Psoas muscle (tissue), 8 donors: ENCODE data around the gene ORMDL1. TPM values are rescaled to one million over a fixed set of nuclear protein-coding genes. Genes with fewer than 3 reads are reported as not detected.

ENCODE experiments used
- ATAC-seq, 4 donors: fragments of 200-7000 bp; cut with Tn5 transposase; one replicate each; pipeline ENCODE4 v1.9.1; 2020; ENCODE audit warnings: moderate library complexity in 3 of 4, mild to moderate bottlenecking in 2 of 4
- DNase-seq, 2 donors: peaks; one replicate each; pipeline ENCODE4 v3.0.0-alpha.2; 2020
- H3K27ac ChIP-seq: fragments of 200-600 bp; one replicate; pipeline ENCODE4 v1.8.0; 2022
- H3K27me3 ChIP-seq, 3 donors: fragments of 200-600 bp in 1 of 3; one replicate each; pipeline versions ENCODE4 v1.6.1 to v1.8.0; 2013 to 2022; ENCODE audit warnings: low read length in 2 of 3, mild to moderate bottlenecking in 2 of 3, moderate library complexity in 1 of 3; ENCODE audit not compliant: insufficient read depth in 3 of 3
- H3K36me3 ChIP-seq, 2 donors: fragments of 200-600 bp in 1 of 2; one replicate each; pipeline versions ENCODE4 v1.6.1 to v1.8.0; 2013 to 2022; ENCODE audit warnings: low read depth in 1 of 2, mild to moderate bottlenecking in 1 of 2, moderate library complexity in 1 of 2; ENCODE audit not compliant: insufficient read depth in 1 of 2
- H3K4me1 ChIP-seq: fragments of 200-600 bp; one replicate; pipeline ENCODE4 v1.8.0; 2022
- H3K4me3 ChIP-seq: fragments of 200-600 bp; one replicate; pipeline ENCODE4 v1.8.0; 2022; ENCODE audit warnings: mild to moderate bottlenecking
- H3K9me3 ChIP-seq: fragments of 200-600 bp; one replicate; pipeline ENCODE4 v1.8.0; 2022
- CTCF ChIP-seq: fragments of 200-600 bp; IDR thresholded peaks from one replicate; pipeline ENCODE4 v1.8.0; 2022; ENCODE audit warnings: antibody characterized with exemption
- WGBS, 3 donors: extraction: QIAGEN DNeasy Blood & Tissue Kit; methylation state at CpG; one replicate each; pipeline versions ENCODE4 v1.1.6 to v1.1.7; 2013; 5-methylcytosine and 5-hydroxymethylcytosine counted together
- intact Hi-C, 2 donors: fragments of 100-400 bp; cut with DNase I; formaldehyde crosslinking; loops; one replicate each; pipeline versions ENCODE4 v1.11.0 to v1.14.2; 2022
- polyA plus RNA-seq, 3 donors: library from polyadenylated mRNA; stranded (reverse); fragments of 200-250 nt; gene quantifications; one replicate each; pipeline ENCODE4 v1.2.3, GENCODE V29; 2013
- total RNA-seq, 4 donors: library from RNA; stranded (reverse); fragmentation: NEBNext Ultra II Directional in 2 of 4; extraction: Animal tissue kit (Norgen Biotek cat#: 25700) in 2 of 4; gene quantifications; one replicate each; pipeline versions ENCODE4 v1.2.1 to v1.2.4, GENCODE V29; 2021 to 2023
- donor health status: healthy with polysubstance abuse.
- donor health status: DM: no; HTN: no; CAD: no; lungs with moderate emphysema.
- donor health status: Bipolar disorder and iron deficiency.
- donor health status: healthy.
- donor health status: DM: yes; HTN: yes; CAD: no.
- donor health status: DM: no; HTN: no; CAD: no.
- donor health status: DM: no; HTN: no; CAD: no.
- donor health status: DM: yes; HTN: yes; CAD: no.

Gene ORMDL1
- total and polyA plus RNA-seq, 7 donors: 18.7 to 54.5 (median 22.2) TPM

- Histone ChIP-seq H3K9me3 (no peaks in the 10 kb centered on the region), H3K27me3 (no peaks in the 10 kb centered on the region), H3K4me3 (no peak overlapping the region), H3K27ac (peak overlapping the region; percentile 2), H3K4me1 (peaks cover 28% of the 10 kb centered on the region), H3K36me3 (peaks cover 2 to 39% of the 10 kb centered on the region in 2 donors)
- TF ChIP-seq CTCF: peak; percentile 55
- 56 to 74% (median 71%) methylated on average over 4 of the region's 4 CpGs for WGBS, 3 donors
- intact Hi-C loops: loop anchor here (5.0 kb wide), 2 partner anchors 269 to 274 kb away; no protein-coding TSS in a partner anchor
- ATAC-seq: peak in 3 of 4 donors; percentile 60 to 87 (median 73)
- DNase-seq: no peak
Measured at GRCh38 chr2:189798312-189799029, 14.3 kb upstream of the ORMDL1 start.

- peaks cover 2 to 44% of the 10 kb centered on the region in 2 donors for H3K36me3 ChIP-seq
- no peaks in the 10 kb centered on the region for H3K9me3 ChIP-seq
- 89 to 91% (median 89%) methylated on average over 6 of the region's 6 CpGs for WGBS, 3 donors
- peak overlapping the region; percentile 2 for H3K27ac ChIP-seq
- peaks cover 28% of the 10 kb centered on the region for H3K4me1 ChIP-seq
- ATAC-seq (peak in 1 of 4 donors; percentile 31), DNase-seq (no peak)
- H3K4me3 ChIP-seq: no peak overlapping the region
- TF ChIP-seq CTCF: no peak
- H3K27me3 ChIP-seq: no peaks in the 10 kb centered on the region
- intact Hi-C loops: loop anchor here (5.0 kb wide), 2 partner anchors 269 to 274 kb away; no protein-coding TSS in a partner anchor
Measured at GRCh38 chr2:189797902-189798301, 13.8 kb upstream of the ORMDL1 start.

- no peaks in the 10 kb centered on the region for H3K9me3 ChIP-seq
- ATAC-seq: no peak
- no peak for DNase-seq
- 95 to 96% (median 95%) methylated on average over 1 of the region's 1 CpG for WGBS, 3 donors
- H3K27me3 ChIP-seq: no peaks in the 10 kb centered on the region
- H3K4me3 ChIP-seq: no peak overlapping the region
- no peak for TF ChIP-seq CTCF
- no peak overlapping the region for H3K27ac ChIP-seq
- H3K4me1 ChIP-seq: peaks cover 19% of the 10 kb centered on the region
- peaks cover 0 to 76% of the 10 kb centered on the region in 2 donors for H3K36me3 ChIP-seq
- intact Hi-C loops: no loop called here
Measured at GRCh38 chr2:189794310-189794709, 10.2 kb upstream of the ORMDL1 start.

- no peak for TF ChIP-seq CTCF
- Histone ChIP-seq H3K4me3 (no peak overlapping the region), H3K9me3 (no peaks in the 10 kb centered on the region), H3K27me3 (no peaks in the 10 kb centered on the region), H3K36me3 (peaks cover 0 to 93% of the 10 kb centered on the region in 2 donors), H3K4me1 (no peaks in the 10 kb centered on the region), H3K27ac (no peak overlapping the region)
- ATAC-seq (no peak), DNase-seq (no peak)
- 94 to 97% (median 94%) methylated on average over 12 of the region's 12 CpGs for WGBS, 3 donors
- intact Hi-C loops: no loop called here
Measured at GRCh38 chr2:189791338-189792042, 7.4 kb upstream of the ORMDL1 start.
